GM18502 (cell line): Measurements from ENCODE around the gene CDC14A.
"Not testable (repeated sequence)": the region's sequence is repeated elsewhere in the genome, so short reads cannot be mapped to it uniquely, and the experiment has no call there.

Experiments used
- ATAC-seq: cut with Tn5 transposase; IDR thresholded peaks from one replicate; pipeline ENCODE4 v1.9.1; 2021; ENCODE audit warnings: mild to moderate bottlenecking; ENCODE audit not compliant: unreplicated experiment, poor library complexity

The CDC14A gene, protein sequence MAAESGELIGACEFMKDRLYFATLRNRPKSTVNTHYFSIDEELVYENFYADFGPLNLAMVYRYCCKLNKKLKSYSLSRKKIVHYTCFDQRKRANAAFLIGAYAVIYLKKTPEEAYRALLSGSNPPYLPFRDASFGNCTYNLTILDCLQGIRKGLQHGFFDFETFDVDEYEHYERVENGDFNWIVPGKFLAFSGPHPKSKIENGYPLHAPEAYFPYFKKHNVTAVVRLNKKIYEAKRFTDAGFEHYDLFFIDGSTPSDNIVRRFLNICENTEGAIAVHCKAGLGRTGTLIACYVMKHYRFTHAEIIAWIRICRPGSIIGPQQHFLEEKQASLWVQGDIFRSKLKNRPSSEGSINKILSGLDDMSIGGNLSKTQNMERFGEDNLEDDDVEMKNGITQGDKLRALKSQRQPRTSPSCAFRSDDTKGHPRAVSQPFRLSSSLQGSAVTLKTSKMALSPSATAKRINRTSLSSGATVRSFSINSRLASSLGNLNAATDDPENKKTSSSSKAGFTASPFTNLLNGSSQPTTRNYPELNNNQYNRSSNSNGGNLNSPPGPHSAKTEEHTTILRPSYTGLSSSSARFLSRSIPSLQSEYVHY

DNA sequence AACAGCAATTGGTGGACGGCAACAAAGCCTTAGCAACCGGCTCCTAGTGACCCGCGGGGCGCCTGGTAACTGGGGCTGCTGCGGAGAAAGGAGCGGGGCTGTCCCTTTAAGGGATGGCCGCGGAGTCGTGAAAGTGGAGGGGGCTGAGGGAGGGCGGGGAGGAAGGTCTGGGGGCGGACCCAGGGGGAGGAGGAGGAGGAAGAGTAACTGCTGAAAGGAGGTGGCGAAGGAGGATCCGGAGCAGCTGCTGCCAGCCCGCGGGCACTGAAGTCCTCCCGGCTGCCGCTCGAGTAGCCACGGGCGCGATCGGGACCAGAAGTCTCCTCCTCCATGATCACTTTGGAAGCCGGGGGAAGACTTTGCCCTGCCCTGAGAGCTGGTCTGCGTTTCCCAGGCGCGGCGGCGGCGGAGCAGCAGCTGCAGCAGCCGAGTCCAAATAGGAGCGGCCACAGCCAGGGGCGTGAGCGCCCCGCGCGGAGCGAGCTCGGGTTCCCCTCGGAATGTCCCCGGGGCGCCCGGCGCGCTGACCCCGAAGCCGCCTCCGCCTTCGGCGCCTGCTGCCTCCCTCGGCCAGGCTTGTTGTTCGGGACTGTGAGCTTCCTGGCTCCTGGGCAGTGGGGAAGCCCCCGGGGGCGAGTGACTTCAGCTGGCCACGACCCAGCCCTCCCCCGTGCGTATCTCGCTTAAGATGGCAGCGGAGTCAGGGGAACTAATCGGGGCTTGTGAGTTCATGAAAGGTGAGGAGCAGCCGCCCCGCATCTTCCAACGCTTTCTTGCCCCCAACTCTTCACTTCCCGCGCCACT, at the start of gene CDC14A:
Gene CDC14A, plus strand, starts transcription at position 240 of the 804 bp plus-strand sequence. Its CDS starts 449 bp downstream, at position 689.
- peak; percentile 55 for ATAC-seq

DNA sequence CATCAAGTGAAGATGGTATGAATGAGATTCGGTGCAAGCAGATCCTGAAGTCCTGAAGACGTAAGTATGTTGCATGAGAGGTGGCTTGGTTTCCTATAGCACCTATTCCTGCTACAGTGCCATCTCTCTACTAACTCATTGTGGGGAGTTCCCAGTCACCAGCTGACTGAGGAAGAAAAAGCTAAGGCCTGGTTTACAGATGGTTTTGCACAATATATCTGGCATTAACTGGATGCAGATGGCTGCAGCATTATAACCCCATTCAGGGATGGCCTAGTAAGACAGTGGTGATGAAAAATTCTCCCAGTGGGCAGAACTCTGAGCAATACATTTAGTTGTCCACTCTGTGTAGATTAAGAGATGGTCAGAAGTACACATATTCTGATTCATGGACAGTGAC, 49.6 kb upstream of the CDC14A start:
- ATAC-seq = no peak

DNA sequence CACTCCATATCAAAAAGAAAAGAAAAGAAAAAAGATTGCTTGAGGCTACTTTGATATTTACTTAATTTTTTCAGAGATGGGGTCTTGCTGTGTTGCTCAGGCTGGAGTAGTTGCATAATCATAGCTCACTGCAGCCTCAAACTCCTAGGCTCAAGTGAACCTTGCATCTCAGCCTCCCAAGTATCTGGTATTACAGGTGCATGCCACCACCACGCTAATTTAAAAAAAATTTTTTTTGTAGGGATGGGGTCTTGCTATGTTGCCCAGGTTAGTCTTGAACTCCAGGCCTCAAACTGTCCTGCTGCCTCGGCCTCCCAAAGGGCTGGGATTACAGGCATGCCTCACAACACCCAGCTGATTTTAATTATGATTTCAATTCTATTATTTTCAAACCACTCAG, 48.1 kb upstream of the CDC14A start:
- no peak for ATAC-seq

DNA sequence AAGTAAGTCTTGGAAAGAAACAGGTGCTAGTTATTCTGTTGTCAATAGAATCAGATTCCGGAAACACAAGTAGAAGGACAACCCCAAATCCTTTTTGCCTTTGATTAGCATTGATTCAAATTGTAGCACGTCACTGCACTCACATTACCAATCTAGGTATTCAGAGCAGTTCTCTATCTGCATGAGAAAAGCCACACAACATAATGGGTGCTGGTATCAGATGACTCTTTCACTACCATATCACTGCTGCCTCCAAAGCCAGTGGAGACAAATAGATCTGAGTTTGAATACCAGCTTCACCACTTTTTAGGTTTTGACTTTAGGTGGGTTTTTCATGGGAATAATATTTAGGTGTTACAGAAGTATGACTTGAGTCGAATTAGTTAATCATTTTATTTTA, 47.4 kb upstream of the CDC14A start:
- ATAC-seq = no peak

DNA sequence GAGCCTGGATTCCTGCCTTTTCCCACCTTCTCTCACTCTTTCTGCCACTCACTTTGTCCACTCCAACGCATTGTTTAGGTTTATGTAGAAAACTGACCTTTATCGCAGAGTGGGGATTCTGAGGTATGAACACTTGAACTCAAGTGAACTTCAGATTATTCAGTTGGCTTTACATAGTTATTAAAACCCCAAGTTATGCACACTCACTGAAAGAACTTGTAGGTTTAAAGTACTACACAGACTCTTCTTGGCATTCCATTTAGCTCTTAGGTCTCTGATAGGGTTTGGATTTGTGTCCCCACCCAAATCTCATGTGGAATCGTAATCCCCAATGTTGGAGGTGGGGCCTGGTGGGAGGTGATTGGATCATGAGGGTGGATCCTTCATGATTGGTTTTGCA, 46.4 kb upstream of the CDC14A start:
- no peak for ATAC-seq

DNA sequence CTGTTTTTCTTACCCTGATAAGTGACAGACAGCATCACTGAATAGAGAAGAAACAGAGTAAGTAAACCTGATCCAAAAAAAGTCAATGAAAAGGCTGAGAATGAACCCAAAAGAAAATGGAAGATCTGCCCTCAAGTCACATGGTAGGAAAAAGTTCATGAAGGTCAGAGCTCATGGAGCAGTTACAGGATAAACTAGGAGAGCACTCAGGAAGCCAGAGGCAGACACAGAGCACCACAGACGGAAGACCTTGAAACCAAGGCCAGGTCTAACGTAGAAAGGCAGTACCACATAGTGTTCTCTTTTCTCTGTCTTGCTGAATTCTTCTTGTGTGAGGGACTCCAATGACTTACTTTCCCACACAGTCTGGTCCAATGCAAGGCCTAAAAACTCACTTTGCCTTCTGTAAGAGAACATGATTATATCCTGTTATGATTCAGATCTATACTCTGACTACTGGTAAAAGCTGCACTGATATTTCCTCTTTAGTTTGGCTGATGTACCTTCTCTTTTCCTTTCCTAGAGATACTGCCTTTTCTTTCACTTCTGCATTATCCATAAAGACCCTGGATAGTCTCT, 45.5 kb upstream of the CDC14A start:
- ATAC-seq = no peak

DNA sequence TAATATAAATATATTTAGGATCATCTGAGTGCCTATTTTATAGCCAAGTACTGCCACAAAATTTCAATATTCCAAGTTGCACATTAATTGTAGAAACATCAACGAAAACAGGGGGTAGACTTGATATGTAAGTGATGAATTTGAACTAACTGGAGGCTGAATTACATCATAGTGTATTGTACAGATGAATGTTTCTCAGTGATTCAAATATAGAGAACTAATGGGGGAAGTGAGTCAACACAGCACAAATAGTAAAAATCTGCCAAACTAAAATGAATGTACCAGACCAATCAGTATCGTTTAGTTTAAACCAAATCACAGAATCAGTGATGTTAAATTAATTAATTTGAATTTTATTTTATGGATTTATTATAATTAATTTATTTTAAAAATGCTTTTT, 43.5 kb upstream of the CDC14A start:
- ATAC-seq = peak; percentile 67

DNA sequence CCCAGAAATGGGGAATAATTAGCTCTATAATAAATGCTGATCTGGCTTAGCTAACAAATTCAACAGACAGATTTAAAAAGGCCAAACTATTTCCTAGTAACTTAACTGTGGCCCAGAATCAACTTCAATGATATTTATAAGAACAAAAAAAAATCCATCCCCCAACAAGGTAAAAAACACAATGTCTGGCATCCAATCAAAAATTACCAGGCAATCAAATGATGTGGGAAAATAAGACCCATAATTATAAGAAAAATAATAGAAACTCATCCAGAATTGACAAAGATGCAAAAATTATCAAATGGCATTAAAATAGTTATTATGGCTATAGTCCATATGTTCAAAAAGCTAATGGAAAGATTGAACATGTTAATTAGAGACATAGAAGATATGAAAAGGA, 42.4 kb upstream of the CDC14A start:
- ATAC-seq = no peak

DNA sequence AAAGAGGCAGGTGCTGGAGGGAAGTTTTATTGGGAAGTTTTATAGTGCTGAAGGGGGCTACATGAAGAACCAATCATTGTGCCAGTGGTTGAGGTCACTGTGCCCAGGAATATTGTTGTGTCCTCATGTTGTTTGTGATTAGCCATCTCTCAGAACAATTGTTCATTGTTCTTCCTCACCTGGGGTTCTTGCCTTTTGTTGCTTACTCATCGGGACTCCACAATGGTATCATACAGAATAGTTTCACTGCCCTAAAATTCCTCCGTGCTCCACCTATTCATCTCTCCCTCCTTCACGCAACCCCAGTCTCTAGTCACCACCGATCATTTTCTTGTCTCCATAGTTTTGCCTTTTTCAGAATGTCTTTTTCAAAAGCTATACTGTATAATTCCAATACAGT, 38.9 kb upstream of the CDC14A start:
- ATAC-seq = no peak

DNA sequence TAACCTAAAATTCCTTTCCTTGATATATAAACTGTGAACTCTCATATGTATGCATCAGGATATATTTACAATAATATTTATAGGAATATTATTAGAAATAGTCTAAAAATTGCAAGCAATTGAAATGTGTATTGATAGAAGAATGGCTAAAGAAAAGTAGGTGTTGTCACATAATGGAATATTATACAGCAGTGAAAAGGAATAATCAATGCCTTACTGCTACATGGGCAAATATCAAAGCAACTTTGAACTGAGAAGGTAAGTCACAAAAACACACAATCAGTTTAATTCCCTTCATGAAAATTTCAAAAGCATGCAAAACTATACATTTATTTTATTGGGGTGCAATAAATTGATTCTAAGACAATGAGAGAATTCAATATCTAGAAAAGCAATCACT, 35.7 kb upstream of the CDC14A start:
- ATAC-seq = no peak

DNA sequence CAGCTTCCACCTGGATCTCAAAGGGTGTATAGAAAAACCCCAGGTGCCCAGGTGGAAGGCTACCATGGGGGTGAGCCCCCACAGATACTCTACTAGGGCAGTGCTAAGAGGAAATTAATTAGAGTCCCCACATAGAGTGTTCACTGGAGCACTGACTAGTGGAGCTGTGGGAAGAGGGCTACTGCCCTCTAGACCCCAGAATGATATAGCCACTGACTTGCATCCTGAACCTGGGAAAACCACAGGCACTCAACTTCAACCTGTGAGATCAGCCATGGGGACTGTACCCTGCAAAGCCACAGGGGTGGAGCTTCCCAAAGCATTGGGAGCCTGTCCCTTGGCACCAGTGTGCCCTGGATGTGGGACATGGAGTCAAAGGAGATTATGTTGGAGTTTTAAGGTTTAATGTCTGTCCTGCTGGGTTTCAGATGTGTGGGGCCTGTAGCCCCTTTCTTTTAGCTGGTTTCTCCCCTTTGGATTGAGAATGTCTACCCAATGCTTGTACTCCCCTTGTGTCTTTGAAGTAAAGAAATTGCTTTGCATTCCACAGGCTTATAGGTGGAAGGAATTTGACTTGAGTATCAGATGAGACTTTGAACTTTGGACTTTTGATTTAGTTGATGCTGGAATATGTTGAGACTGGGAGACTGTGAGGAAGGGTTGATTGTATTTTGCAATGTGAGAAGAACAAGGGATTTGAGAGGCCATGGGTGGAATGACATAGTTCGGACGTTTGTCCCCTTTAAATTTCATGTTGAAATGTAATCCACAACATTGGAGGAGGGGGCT, 31.8 kb upstream of the CDC14A start:
- ATAC-seq = no peak

DNA sequence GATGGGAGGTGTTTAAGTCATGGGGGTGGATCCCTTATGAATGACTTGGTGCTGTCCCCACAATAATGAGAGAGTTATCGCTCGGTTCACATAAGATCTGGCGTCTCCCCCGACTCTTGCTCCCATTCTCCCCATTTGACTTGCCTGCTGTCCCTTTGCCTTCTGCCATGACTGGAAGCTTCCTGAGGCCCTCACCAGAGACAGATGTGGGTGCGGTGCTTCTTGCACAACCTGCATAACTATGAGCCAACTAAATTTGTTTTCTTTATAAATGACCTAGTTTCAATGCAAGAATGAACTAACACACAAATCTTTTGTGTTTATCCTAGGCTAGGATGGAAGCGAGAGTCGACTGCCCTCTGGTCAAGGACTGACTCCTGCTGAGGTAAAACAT, 31.2 kb upstream of the CDC14A start:
- no peak for ATAC-seq

DNA sequence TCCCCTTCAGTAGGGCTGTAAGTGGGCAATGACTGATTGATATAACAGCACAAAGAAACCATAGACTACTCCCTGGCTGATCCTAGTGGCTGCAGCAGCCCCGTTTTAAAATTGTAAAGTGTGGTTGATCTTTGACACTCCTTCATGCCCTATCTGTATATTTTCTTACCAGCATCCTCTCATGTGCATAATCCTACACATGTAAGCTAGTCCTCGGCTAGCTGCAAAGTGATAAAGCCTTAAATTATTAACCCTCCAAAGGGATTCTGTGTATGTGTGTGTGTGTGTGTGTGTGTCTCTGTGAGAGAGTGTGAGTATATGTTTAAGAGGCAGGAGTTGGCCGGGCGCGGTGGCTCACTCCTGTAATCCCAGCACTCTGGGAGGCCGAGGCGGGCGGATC, 30.8 kb upstream of the CDC14A start:
- no peak for ATAC-seq

DNA sequence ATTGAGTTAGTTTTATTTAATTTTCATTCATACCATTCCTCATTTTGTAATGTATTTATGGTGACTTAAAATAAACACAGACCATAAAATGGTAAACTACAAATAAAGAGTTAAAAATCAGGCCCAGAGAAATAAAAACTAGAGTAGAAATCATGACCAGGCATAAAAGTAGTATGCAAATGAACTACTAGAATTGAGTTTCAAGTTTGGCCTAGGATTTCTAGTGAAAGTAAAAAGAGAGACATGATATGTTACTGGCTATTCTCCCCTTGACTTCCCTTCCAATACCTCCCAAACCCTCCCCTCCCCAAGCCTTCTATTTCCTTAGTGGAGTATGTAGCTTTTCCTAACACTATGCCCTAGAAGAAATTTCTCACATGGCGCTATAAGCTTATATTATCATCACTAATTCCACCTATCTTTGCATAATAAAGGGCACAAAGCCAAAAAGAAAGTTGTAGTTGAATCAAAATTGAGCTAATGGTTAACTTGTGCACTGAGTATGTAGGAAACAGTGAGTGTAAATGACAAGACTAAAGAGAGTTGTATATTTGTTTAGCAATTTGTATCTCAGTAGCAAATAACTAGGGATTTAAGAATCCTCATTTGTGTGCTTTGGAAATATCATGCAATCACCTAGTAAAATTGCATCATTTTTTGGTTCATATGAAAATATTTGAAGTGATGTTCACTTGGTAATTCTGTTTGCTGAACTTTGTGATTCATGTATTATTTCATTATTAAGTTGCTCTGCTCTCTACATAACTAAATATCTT, 29.7 kb upstream of the CDC14A start:
- ATAC-seq = no peak

DNA sequence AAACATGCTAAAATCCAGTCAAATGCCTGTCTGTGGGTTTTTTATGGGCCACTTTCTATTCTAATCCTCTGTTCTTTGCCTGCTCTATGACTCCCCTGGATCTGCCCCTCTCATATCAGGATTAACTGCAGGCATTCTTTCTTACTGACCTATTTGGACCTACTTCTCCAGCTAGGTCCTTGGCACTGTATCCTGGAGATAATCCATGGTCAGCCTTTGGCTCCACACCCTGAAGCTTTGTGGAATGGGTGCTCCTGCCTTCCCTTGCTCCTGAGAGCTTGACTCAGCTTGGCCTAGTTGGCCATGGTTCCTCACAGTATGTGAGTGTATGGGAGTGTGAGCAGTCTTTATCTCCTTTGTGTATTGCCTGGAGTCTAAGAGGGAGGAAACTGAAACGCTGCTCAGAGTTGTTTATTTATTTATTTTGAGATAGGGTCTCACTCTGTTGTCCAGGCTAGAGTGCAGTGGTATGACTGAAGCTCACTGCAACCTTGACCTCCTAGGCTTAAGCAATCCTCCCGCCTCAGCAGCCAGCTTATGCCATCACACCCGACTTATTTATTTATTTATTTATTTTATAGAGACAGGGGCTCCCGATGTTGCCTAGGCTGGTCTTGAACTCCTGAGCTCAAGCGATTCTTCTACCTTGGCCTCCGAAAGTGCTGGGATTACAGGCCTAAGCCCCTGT, 28.7 kb upstream of the CDC14A start:
- ATAC-seq = no peak

DNA sequence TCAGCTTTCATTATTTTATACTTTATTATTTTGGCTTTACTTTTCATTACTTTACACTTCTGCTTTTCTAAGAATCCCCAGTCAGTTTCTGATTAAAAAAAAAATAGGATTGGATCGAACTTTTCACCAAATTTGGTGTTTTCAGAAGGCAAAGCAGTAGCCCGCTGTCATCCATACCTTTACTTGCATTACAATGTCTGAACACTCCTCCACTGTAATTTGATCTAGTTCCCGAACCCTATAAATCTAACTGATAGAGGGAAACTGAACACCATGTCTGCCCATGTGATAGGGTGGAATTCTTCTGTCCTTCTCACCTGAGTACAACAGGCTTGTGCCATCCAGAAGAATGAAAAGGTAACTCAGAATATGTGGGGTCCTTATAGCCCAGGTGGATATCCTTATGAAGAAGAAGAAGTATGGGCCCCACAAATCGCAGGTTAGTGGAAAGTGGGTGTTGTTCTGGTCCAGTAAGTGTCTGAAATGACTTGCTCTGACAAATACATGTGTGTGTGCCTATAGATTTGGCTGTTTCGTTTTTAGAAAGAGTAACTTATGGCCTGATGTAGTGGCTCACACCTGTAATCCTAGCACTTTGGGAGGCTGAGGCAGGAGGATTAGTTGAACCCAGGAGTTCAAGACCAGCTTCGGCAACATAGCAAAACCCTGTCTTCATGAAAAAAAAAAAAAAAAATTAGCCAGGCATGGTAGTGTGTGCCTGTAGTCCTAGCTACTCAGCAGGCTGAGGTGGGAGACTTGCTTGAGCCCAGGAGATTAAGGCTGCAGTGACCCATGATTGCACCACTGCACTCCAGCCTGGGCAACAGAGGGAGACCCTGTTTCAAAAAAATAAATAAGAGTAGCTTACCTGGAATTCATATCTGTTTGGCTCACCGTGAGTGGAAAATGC, 26.6 kb upstream of the CDC14A start:
- ATAC-seq = no peak

DNA sequence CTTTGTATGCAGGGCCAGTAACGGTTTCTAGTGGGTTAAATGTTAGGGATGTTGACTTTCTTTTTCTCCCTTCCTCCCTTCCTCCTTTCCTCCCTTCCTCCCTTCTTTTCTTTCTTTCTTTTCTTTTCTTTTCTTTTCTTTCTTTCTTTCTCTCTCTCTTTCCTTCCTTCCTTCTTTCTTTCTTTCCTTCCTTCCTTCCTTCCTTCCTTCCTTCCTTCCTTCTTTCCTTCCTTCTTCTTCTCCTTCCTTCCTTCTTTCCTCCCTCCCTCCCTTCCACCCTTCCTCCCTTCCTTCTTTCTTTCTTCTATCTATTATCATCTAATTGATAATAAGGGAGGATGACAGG, 26.0 kb upstream of the CDC14A start:
- ATAC-seq = not testable (repeated sequence)

DNA sequence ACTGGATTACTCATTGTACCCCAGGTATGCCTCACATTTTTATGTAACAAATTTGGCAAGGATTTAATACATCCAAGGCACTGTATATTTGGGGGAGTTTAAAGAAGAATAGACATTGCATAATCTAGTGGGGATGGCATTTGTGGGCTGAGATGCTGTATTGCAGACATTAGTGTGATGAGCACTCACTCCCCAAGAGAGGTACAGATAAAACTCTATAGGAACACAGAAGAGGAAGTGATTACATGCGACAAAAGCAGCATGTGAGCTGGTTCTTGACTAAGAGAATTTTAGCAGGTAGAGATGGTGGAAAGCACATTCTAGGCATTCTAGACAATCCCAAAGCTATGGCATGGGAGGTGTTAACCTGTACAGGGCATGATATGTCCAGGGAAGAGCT, 24.2 kb upstream of the CDC14A start:
- ATAC-seq = no peak
